ENCODE results near the gene PIK3C3.

DNA sequence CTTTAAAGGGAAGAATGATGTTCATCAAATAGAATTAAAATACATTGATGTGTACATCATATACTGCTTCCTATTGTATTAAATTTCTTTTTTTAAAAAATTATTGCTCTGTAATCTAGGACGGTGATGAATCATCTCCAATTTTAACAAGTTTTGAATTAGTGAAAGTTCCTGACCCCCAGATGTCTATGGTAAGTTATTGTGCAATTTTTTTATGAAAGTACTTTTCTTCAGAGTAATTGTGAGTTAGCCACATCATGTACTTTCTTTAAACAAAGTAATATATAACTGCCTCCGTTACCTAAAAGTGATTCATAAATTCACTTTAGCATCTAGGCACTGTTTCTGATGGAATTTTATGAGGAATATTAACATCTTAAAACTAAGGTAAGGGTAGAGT lies 38.1 kb downstream of the PIK3C3 start:
- TF ChIP-seq POLR2A (IDR thresholded peaks at IDR 0.05; ENCODE audit: extremely low read depth, insufficient read length): no peak
- TF ChIP-seq, protein P1, sequence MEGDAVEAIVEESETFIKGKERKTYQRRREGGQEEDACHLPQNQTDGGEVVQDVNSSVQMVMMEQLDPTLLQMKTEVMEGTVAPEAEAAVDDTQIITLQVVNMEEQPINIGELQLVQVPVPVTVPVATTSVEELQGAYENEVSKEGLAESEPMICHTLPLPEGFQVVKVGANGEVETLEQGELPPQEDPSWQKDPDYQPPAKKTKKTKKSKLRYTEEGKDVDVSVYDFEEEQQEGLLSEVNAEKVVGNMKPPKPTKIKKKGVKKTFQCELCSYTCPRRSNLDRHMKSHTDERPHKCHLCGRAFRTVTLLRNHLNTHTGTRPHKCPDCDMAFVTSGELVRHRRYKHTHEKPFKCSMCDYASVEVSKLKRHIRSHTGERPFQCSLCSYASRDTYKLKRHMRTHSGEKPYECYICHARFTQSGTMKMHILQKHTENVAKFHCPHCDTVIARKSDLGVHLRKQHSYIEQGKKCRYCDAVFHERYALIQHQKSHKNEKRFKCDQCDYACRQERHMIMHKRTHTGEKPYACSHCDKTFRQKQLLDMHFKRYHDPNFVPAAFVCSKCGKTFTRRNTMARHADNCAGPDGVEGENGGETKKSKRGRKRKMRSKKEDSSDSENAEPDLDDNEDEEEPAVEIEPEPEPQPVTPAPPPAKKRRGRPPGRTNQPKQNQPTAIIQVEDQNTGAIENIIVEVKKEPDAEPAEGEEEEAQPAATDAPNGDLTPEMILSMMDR (IDR thresholded peaks at IDR 0.05; ENCODE audit: low read depth, low read length): no peak
- TF ChIP-seq, protein P2, sequence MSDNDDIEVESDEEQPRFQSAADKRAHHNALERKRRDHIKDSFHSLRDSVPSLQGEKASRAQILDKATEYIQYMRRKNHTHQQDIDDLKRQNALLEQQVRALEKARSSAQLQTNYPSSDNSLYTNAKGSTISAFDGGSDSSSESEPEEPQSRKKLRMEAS (IDR thresholded peaks at IDR 0.05; ENCODE audit: low read depth, low read length): no peak

Measured in NB4 (cell line).